AG04450 (cell line): ENCODE measurements around the gene TMEM185A. TPM values are rescaled to one million over a fixed set of nuclear protein-coding genes. Genes with fewer than 3 reads are reported as not detected.

Experiments used
- CTCF ChIA-PET: fragments of 300-600, 350-600 bp; formaldehyde crosslinking; extraction: SDS; loops from one replicate; lab custom pipeline; 2022; ENCODE audit warnings: antibody characterized with exemption, inconsistent platforms; lab: Charles Lee
- POLR2A ChIA-PET: fragments of 350-600 bp; formaldehyde crosslinking; extraction: SDS; loops from one replicate; lab custom pipeline; 2021; ENCODE audit warnings: antibody characterized with exemption, inconsistent platforms; lab: Yijun Ruan, JAX
- DNase-seq: peaks from one replicate; pipeline ENCODE4 v3.0.0-alpha.2; 2011; ENCODE audit warnings: low read depth, low spot score
- H3K27ac ChIP-seq: one replicate; pipeline ENCODE4 v1.5.1; 2012; ENCODE audit warnings: low read depth, low read length, control low read depth
- H3K27me3 ChIP-seq: one replicate; pipeline ENCODE4 v1.6.0; 2012; ENCODE audit warnings: low read length; ENCODE audit not compliant: control insufficient read depth, insufficient read depth
- H3K4me3 ChIP-seq: 2 replicates; pipeline ENCODE4 v1.5.1; 2011; ENCODE audit warnings: mild to moderate bottlenecking, low read depth, low read length, control low read depth
- H3K9me3 ChIP-seq: 2 replicates; pipeline ENCODE4 v1.5.1; 2012; ENCODE audit warnings: low read length; ENCODE audit not compliant: control insufficient read depth, insufficient read depth
- polyA plus RNA-seq: library from polyadenylated mRNA; depleted of rRNA; stranded (reverse); fragments of >200 nt; gene quantifications from 2 replicates; pipeline ENCODE4 v1.2.3, GENCODE V29; 2011
- TF ChIP-seq, protein P1 (sequence below): IDR thresholded peaks from 2 replicates; pipeline ENCODE4 v1.5.1; 2011; ENCODE audit warnings: low read depth, low read length, control low read depth, inconsistent platforms

The TMEM185A gene
- polyA plus RNA-seq, 1 experiment, result 21.4 TPM

DNA sequence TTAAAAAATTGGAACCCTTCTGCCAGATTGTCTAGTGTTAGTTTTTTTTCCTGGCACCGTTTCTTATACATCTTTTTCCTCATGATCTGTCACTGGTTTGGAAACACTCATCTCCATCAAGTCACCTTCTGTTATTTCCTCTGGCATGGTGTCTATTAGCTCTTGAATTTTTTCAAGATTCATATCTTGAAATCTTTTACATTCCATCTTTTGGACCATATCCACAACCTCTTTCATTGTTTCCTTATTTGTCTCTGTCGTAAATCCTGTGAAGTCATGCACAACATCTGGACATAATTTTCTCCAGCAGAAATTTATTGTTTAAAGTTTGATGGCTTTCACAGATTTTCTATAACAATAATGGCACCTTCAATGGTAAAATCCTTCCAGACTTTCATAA lies 10.2 kb upstream of the TMEM185A start:
- no peak overlapping the region for H3K4me3 ChIP-seq
- no peaks in the 10 kb centered on the region for H3K27me3 ChIP-seq
- DNase-seq, result no peak
- H3K9me3 ChIP-seq, result no peaks in the 10 kb centered on the region
- CTCF ChIA-PET, result interaction anchor here (1.0 kb wide), 1 partner anchor 130 kb away, joined by 4 read pairs; no protein-coding TSS in a partner anchor
- H3K27ac ChIP-seq, result no peak overlapping the region
- POLR2A ChIA-PET, result no interaction called here
- TF ChIP-seq, protein P1, sequence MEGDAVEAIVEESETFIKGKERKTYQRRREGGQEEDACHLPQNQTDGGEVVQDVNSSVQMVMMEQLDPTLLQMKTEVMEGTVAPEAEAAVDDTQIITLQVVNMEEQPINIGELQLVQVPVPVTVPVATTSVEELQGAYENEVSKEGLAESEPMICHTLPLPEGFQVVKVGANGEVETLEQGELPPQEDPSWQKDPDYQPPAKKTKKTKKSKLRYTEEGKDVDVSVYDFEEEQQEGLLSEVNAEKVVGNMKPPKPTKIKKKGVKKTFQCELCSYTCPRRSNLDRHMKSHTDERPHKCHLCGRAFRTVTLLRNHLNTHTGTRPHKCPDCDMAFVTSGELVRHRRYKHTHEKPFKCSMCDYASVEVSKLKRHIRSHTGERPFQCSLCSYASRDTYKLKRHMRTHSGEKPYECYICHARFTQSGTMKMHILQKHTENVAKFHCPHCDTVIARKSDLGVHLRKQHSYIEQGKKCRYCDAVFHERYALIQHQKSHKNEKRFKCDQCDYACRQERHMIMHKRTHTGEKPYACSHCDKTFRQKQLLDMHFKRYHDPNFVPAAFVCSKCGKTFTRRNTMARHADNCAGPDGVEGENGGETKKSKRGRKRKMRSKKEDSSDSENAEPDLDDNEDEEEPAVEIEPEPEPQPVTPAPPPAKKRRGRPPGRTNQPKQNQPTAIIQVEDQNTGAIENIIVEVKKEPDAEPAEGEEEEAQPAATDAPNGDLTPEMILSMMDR, result no peak

DNA sequence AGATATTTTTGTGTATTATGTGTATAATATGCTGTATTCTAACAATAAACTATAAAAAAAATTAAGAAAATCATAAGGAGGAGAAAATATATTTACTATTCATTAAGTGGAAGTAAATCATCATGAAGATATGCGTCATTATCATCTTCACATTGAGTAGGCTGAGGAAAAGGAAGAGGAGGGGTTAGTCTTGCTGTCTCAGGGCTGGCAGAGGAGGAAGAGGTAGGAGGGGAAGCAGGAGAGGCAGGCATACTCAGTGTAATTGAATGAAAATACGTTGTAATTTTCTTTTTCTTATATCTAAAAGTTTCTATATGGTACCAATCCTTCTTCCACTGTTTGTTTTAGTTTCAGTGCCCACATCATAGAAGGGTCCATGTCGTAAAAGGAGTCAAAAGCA lies 9.8 kb upstream of the TMEM185A start:
- TF ChIP-seq, protein P1, result no peak
- H3K9me3 ChIP-seq, result no peaks in the 10 kb centered on the region
- no peak for DNase-seq
- H3K27me3 ChIP-seq, result no peaks in the 10 kb centered on the region
- no peak overlapping the region for H3K4me3 ChIP-seq
- POLR2A ChIA-PET, result no interaction called here
- CTCF ChIA-PET, result interaction anchor here (1.0 kb wide), 1 partner anchor 130 kb away, joined by 4 read pairs; no protein-coding TSS in a partner anchor
- no peak overlapping the region for H3K27ac ChIP-seq

DNA sequence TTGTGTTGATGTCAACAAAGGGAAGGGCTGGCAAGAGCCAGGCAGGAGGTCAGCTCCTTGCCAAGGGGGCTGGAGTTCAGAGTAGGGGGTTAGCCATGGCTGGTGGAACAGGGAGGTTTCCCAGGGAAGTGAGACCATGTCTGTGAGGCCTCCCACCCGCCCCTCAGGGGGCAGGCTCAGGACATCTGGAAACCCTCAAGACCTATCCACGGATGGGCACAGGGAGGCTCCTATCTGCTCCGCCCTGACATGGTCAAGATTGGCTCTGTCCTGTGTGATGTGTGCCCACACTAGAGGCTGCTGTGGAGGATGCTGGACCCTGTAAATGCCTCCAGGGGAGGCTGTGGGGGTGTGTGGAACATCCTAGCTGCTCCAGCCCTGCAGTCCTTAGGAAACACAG lies 8.0 kb upstream of the TMEM185A start:
- no peak for DNase-seq
- no peaks in the 10 kb centered on the region for H3K9me3 ChIP-seq
- no peak overlapping the region for H3K27ac ChIP-seq
- TF ChIP-seq, protein P1, result no peak
- ChIA-PET POLR2A (no interaction called here), CTCF (no interaction called here)
- no peaks in the 10 kb centered on the region for H3K27me3 ChIP-seq
- no peak overlapping the region for H3K4me3 ChIP-seq

DNA sequence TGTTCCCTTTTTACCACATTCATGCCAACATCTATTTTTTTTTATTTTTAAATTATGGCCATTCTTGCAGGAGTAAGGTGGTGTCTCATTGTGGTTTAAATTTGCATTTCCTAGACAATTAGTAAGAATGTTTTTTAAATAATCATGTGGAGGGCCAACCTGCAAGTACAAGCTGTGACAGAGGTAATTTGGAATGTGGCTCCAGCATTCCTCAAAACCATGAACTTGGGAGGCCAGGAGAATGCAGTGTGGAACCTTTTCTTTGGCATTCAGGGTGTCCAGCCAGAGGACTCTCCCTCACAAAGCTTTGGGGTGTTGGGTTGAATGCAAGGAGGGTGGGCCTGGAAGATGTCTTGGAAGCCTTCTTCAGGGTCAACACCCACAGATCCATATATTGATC lies 7.3 kb upstream of the TMEM185A start:
- H3K4me3 ChIP-seq, result no peak overlapping the region
- no peak overlapping the region for H3K27ac ChIP-seq
- no peaks in the 10 kb centered on the region for H3K27me3 ChIP-seq
- ChIA-PET POLR2A (no interaction called here), CTCF (no interaction called here)
- no peak for DNase-seq
- no peaks in the 10 kb centered on the region for H3K9me3 ChIP-seq
- TF ChIP-seq, protein P1, result no peak

DNA sequence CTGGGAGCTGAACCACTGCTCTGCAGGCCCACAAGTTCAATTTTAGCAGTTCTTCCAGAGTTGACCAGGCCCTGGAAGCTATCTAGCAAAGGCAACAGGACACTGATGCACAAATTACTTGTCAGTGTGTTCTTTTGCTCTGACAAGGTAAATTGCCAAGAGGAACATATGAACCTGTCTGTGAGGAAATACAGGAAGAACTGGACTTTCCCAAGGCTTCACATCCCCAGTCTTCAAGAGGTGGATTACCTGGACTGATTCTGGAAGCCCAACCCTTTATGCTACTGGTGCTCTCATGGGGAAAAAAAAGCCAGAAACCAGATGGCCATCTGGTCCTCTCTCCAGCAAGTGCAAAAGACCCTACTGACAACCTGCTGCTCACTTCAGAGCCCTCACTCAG lies 1.9 kb upstream of the TMEM185A start:
- no peak for DNase-seq
- ChIA-PET CTCF (no interaction called here), POLR2A (no interaction called here)
- TF ChIP-seq, protein P1, result no peak
- no peak overlapping the region for H3K4me3 ChIP-seq
- H3K27me3 ChIP-seq, result no peaks in the 10 kb centered on the region
- H3K9me3 ChIP-seq, result no peaks in the 10 kb centered on the region
- no peak overlapping the region for H3K27ac ChIP-seq
